Smooth muscle cell (in vitro differentiated cells): Measurements from ENCODE around the gene FNDC1. TPM values are rescaled to one million over a fixed set of nuclear protein-coding genes. Genes with fewer than 3 reads are reported as not detected.

Experiments used
- DNase-seq: peaks from one replicate; lab custom pipeline; 2025; ENCODE audit not compliant: unreplicated experiment; lab: John Stamatoyannopoulos, UW
- H2AFZ ChIP-seq: fragments of 200-600 bp; sonication (generic); 2 replicates; pipeline ENCODE4 v1.6.0; 2016; ENCODE audit warnings: antibody characterized with exemption, low read depth, mild to moderate bottlenecking
- H3F3A ChIP-seq: fragments of 200-600 bp; sonication (generic); 2 replicates; pipeline ENCODE4 v1.6.0; 2017; ENCODE audit warnings: antibody characterized with exemption, low read depth
- H3K27ac ChIP-seq: fragments of 200-600 bp; sonication (generic); 2 replicates; pipeline ENCODE4 v1.5.1; 2016; ENCODE audit warnings: low read depth, mild to moderate bottlenecking
- H3K27me3 ChIP-seq: fragments of 200-600 bp; sonication (generic); 2 replicates; pipeline ENCODE4 v1.6.1; 2016; ENCODE audit warnings: low read depth, mild to moderate bottlenecking
- H3K36me3 ChIP-seq: fragments of 200-600 bp; sonication (generic); 2 replicates; pipeline ENCODE4 v1.5.1; 2016; ENCODE audit warnings: low read depth
- H3K4me1 ChIP-seq: fragments of 200-600 bp; sonication (generic); 2 replicates; pipeline ENCODE4 v1.5.1; 2016; ENCODE audit warnings: low read depth
- H3K4me2 ChIP-seq: fragments of 200-600 bp; sonication (generic); 2 replicates; pipeline ENCODE4 v1.6.0; 2016; ENCODE audit warnings: mild to moderate bottlenecking
- H3K4me3 ChIP-seq: fragments of 200-600 bp; sonication (generic); 2 replicates; pipeline ENCODE4 v1.5.1; 2016; ENCODE audit warnings: mild to moderate bottlenecking
- H3K79me2 ChIP-seq: fragments of 200-600 bp; sonication (generic); 2 replicates; pipeline ENCODE4 v1.6.0; 2016; ENCODE audit warnings: low read depth, mild to moderate bottlenecking
- H3K9ac ChIP-seq: fragments of 200-600 bp; sonication (generic); 2 replicates; pipeline ENCODE4 v1.6.0; 2016; ENCODE audit warnings: low read depth
- H3K9me3 ChIP-seq: fragments of 200-600 bp; sonication (generic); replicated peaks from 2 replicates; pipeline ENCODE4 v1.5.1; 2016; ENCODE audit warnings: low read depth
- H4K20me1 ChIP-seq: fragments of 200-600 bp; sonication (generic); 2 replicates; pipeline ENCODE4 v1.6.0; 2016; ENCODE audit warnings: low read depth
- CTCF ChIP-seq: fragments of 200-600 bp; sonication (generic); IDR thresholded peaks from 2 replicates; pipeline ENCODE4 v1.5.1; 2017; ENCODE audit warnings: borderline replicate concordance, mild to moderate bottlenecking, antibody characterized with exemption; ENCODE audit not compliant: insufficient read depth, poor library complexity, severe bottlenecking
- WGBS: methylation state at CpG from one replicate; pipeline ENCODE4 v1.1.7; 2016; ENCODE audit warnings: low lambda C conversion rate; 5-methylcytosine and 5-hydroxymethylcytosine counted together
- polyA plus RNA-seq: library from polyadenylated mRNA; unstranded; fragments of >200 nt; fragmentation: Nextera tagmentation; extraction: Ambion mirVana; gene quantifications from 2 replicates; pipeline ENCODE4 v1.2.1, GENCODE V29; 2016
- total RNA-seq: library from RNA; depleted of rRNA; stranded (reverse); fragments of >200 nt; gene quantifications from 2 replicates; pipeline ENCODE4 v1.2.3, GENCODE V29; 2014

The FNDC1 gene
- total and polyA plus RNA-seq, 2 experiments from 2014 or later = 0.39 TPM; not detected in 1

- H3K9me3 ChIP-seq = no peaks in the 10 kb centered on the region
- H3K79me2 ChIP-seq = no peaks in the 10 kb centered on the region
- H2AFZ ChIP-seq = no peak overlapping the region
- no peak overlapping the region for H3K4me3 ChIP-seq
- H3K9ac ChIP-seq = no peak overlapping the region
- peak; percentile 8 for DNase-seq
- no peaks in the 10 kb centered on the region for H3K36me3 ChIP-seq
- 32% methylated on average over 9 of the region's 9 CpGs for WGBS
- no peaks in the 10 kb centered on the region for H3K4me1 ChIP-seq
- no peak overlapping the region for H3K4me2 ChIP-seq
- no peak overlapping the region for H3K27ac ChIP-seq
- TF ChIP-seq CTCF = peak; percentile 94
- no peaks in the 10 kb centered on the region for H3F3A ChIP-seq
- peaks cover 34% of the 10 kb centered on the region for H3K27me3 ChIP-seq
- no peaks in the 10 kb centered on the region for H4K20me1 ChIP-seq
Observed at GRCh38 chr6:159134701-159135364, 34.4 kb upstream of the FNDC1 start.

- Histone ChIP-seq H3K4me1 (no peaks in the 10 kb centered on the region), H3F3A (no peaks in the 10 kb centered on the region), H3K4me3 (no peak overlapping the region), H3K4me2 (no peak overlapping the region), H4K20me1 (no peaks in the 10 kb centered on the region), H3K36me3 (no peaks in the 10 kb centered on the region), H3K79me2 (no peaks in the 10 kb centered on the region), H3K9me3 (no peaks in the 10 kb centered on the region), H3K9ac (no peak overlapping the region), H3K27ac (no peak overlapping the region), H2AFZ (no peak overlapping the region), H3K27me3 (peaks cover 34% of the 10 kb centered on the region)
- no peak for TF ChIP-seq CTCF
- DNase-seq = no peak
- WGBS = 82% methylated on average over 5 of the region's 5 CpGs
Observed at GRCh38 chr6:159137676-159138075, 31.5 kb upstream of the FNDC1 start.

GRCh38 chr6:159142531-159142930 is 26.7 kb upstream of the FNDC1 start:
- Histone ChIP-seq H3K4me3 (no peak overlapping the region), H3K4me1 (no peaks in the 10 kb centered on the region), H3K27ac (no peak overlapping the region), H3K36me3 (no peaks in the 10 kb centered on the region), H3K79me2 (no peaks in the 10 kb centered on the region), H3K27me3 (peaks cover 37% of the 10 kb centered on the region), H3K9me3 (no peaks in the 10 kb centered on the region), H2AFZ (no peak overlapping the region), H3K4me2 (no peak overlapping the region), H3K9ac (no peak overlapping the region), H3F3A (no peaks in the 10 kb centered on the region), H4K20me1 (no peaks in the 10 kb centered on the region)
- TF ChIP-seq CTCF = no peak
- DNase-seq = no peak
- 48% methylated on average over 2 of the region's 2 CpGs for WGBS

- no peaks in the 10 kb centered on the region for H3K36me3 ChIP-seq
- H3K4me3 ChIP-seq = no peak overlapping the region
- H3K4me2 ChIP-seq = no peak overlapping the region
- H3F3A ChIP-seq = no peaks in the 10 kb centered on the region
- H2AFZ ChIP-seq = no peak overlapping the region
- H3K27ac ChIP-seq = no peak overlapping the region
- H4K20me1 ChIP-seq = no peaks in the 10 kb centered on the region
- TF ChIP-seq CTCF = no peak
- no peaks in the 10 kb centered on the region for H3K4me1 ChIP-seq
- no peaks in the 10 kb centered on the region for H3K79me2 ChIP-seq
- H3K9ac ChIP-seq = no peak overlapping the region
- H3K27me3 ChIP-seq = peaks cover 18% of the 10 kb centered on the region
- no peak for DNase-seq
- WGBS = 78% methylated on average over 6 of the region's 6 CpGs
- no peaks in the 10 kb centered on the region for H3K9me3 ChIP-seq
Observed at GRCh38 chr6:159148641-159149040, 20.6 kb upstream of the FNDC1 start.
